ENCODE measurements around the gene SYT15.

SYT15 gene

GRCh38 chr10:46540412-46541016, 38.4 kb upstream of the SYT15 start:
- TF ChIP-seq PATZ1 (CRISPR knock-in tag; IDR thresholded peaks at IDR 0.05; ENCODE audit: borderline replicate concordance) (no peak), SNAI2 (CRISPR knock-in tag; IDR thresholded peaks at IDR 0.05) (no peak)
- ATAC-seq: no peak

- TF ChIP-seq SNAI2 (CRISPR knock-in tag; IDR thresholded peaks at IDR 0.05): no peak
- TF ChIP-seq CSRNP3 (CRISPR knock-in tag; IDR thresholded peaks at IDR 0.05): no peak
- TF ChIP-seq ARNTL (CRISPR knock-in tag; IDR thresholded peaks at IDR 0.05; ENCODE audit: borderline replicate concordance, low read depth): no peak
- no peak for TF ChIP-seq PPARA (CRISPR knock-in tag; IDR thresholded peaks at IDR 0.05; ENCODE audit: borderline replicate concordance)
- no peak for TF ChIP-seq CSDC2 (CRISPR knock-in tag; IDR thresholded peaks at IDR 0.05)
- no peak for TF ChIP-seq ZC3H10 (CRISPR knock-in tag; IDR thresholded peaks at IDR 0.05)
- no peak for TF ChIP-seq ISL1 (CRISPR knock-in tag; IDR thresholded peaks at IDR 0.05)
- no peak for TF ChIP-seq GLIS3 (CRISPR knock-in tag; IDR thresholded peaks at IDR 0.05)
- TF ChIP-seq TSHZ2 (CRISPR knock-in tag; IDR thresholded peaks at IDR 0.05): no peak
- no peak for TF ChIP-seq ESRRG (CRISPR knock-in tag; IDR thresholded peaks at IDR 0.05)
- TF ChIP-seq TCF4 (CRISPR knock-in tag; IDR thresholded peaks at IDR 0.05; ENCODE audit: borderline replicate concordance): no peak
- TF ChIP-seq TOX (CRISPR knock-in tag; IDR thresholded peaks at IDR 0.05; ENCODE audit: borderline replicate concordance): no peak
- TF ChIP-seq BACH2 (CRISPR knock-in tag; IDR thresholded peaks at IDR 0.05; ENCODE audit: borderline replicate concordance): no peak
- no peak for TF ChIP-seq ZNF8 (CRISPR knock-in tag; IDR thresholded peaks at IDR 0.05)
- TF ChIP-seq OSR1 (CRISPR knock-in tag; IDR thresholded peaks at IDR 0.05): no peak
- TF ChIP-seq ZFP30 (CRISPR knock-in tag; IDR thresholded peaks at IDR 0.05): no peak
- TF ChIP-seq RARB (CRISPR knock-in tag; IDR thresholded peaks at IDR 0.05): no peak
- no peak for TF ChIP-seq POU6F1 (CRISPR knock-in tag; IDR thresholded peaks at IDR 0.05; ENCODE audit: borderline replicate concordance, low read depth)
- ATAC-seq: no peak
These were observed 37.8 kb upstream of the SYT15 start for GRCh38 chr10:46541017-46541661.

- no peak for ATAC-seq
- TF ChIP-seq SNAI2 (CRISPR knock-in tag; IDR thresholded peaks at IDR 0.05): no peak
- TF ChIP-seq POU6F1 (CRISPR knock-in tag; IDR thresholded peaks at IDR 0.05; ENCODE audit: borderline replicate concordance, low read depth): no peak
- TF ChIP-seq RARB (CRISPR knock-in tag; IDR thresholded peaks at IDR 0.05): no peak
- no peak for TF ChIP-seq TSHZ2 (CRISPR knock-in tag; IDR thresholded peaks at IDR 0.05)
- TF ChIP-seq ARNTL (CRISPR knock-in tag; IDR thresholded peaks at IDR 0.05; ENCODE audit: borderline replicate concordance, low read depth): no peak
- no peak for TF ChIP-seq PATZ1 (CRISPR knock-in tag; IDR thresholded peaks at IDR 0.05; ENCODE audit: borderline replicate concordance)
- TF ChIP-seq ZFP3 (CRISPR knock-in tag; IDR thresholded peaks at IDR 0.05): no peak
- no peak for TF ChIP-seq ISL1 (CRISPR knock-in tag; IDR thresholded peaks at IDR 0.05)
- no peak for TF ChIP-seq ZNF8 (CRISPR knock-in tag; IDR thresholded peaks at IDR 0.05)
- TF ChIP-seq OSR1 (CRISPR knock-in tag; IDR thresholded peaks at IDR 0.05): no peak
- no peak for TF ChIP-seq TCF4 (CRISPR knock-in tag; IDR thresholded peaks at IDR 0.05; ENCODE audit: borderline replicate concordance)
- TF ChIP-seq BACH2 (CRISPR knock-in tag; IDR thresholded peaks at IDR 0.05; ENCODE audit: borderline replicate concordance): no peak
These were observed 37.0 kb upstream of the SYT15 start for GRCh38 chr10:46541735-46542566.

All from SK-N-SH treated with all-trans-retinoic acid at 6 μM for 48 hours (cell line).